Fibroblast of villous mesenchyme (primary cell): ENCODE results near the gene THOC2. TPM values are rescaled to one million over a fixed set of nuclear protein-coding genes. Genes with fewer than 3 reads are reported as not detected.
"Not testable (repeated sequence)": the region's sequence is repeated elsewhere in the genome, so short reads cannot be mapped to it uniquely, and the experiment has no call there.

Source experiments
- DNase-seq: peaks from one replicate; pipeline ENCODE4 v3.0.0-alpha.2; 2010; ENCODE audit warnings: low read depth
- H3K4me3 ChIP-seq: 2 replicates; pipeline ENCODE4 v1.5.1; 2011; ENCODE audit warnings: low read depth, mild to moderate bottlenecking, low read length
- CTCF ChIP-seq: IDR thresholded peaks from 2 replicates; pipeline ENCODE4 v1.5.1; 2012; ENCODE audit warnings: low read depth, mild to moderate bottlenecking, low read length; ENCODE audit not compliant: insufficient read depth
- total RNA-seq: library from RNA; depleted of rRNA; stranded (reverse); fragments of >200 nt; gene quantifications from 2 replicates; pipeline ENCODE4 v1.2.3, GENCODE V29; 2012

THOC2 gene
- total RNA-seq, 1 donor, result 101 TPM

- no peak for TF ChIP-seq CTCF
- no peak for DNase-seq
- no peak overlapping the region for H3K4me3 ChIP-seq
Measured at GRCh38 chrX:123588723-123589122, 144.1 kb downstream of the THOC2 start.

GRCh38 chrX:123581586-123581985 lies 151.3 kb downstream of the THOC2 start:
- TF ChIP-seq CTCF, result no peak
- no peak for DNase-seq
- no peak overlapping the region for H3K4me3 ChIP-seq

GRCh38 chrX:123580792-123581191 lies 152.1 kb downstream of the THOC2 start:
- no peak for TF ChIP-seq CTCF
- H3K4me3 ChIP-seq, result no peak overlapping the region
- DNase-seq, result no peak

- not testable (repeated sequence) for DNase-seq, H3K4me3 ChIP-seq
Measured at GRCh38 chrX:123574027-123574426, 158.8 kb downstream of the THOC2 start.

GRCh38 chrX:123570011-123570590 lies 162.8 kb downstream of the THOC2 start:
- TF ChIP-seq CTCF, result no peak
- H3K4me3 ChIP-seq, result no peak overlapping the region
- no peak for DNase-seq

- TF ChIP-seq CTCF, result no peak
Measured at GRCh38 chrX:123563167-123563566, 169.7 kb downstream of the THOC2 start.

GRCh38 chrX:123562342-123563146 lies 170.3 kb downstream of the THOC2 start:
- no peak for TF ChIP-seq CTCF
- no peak overlapping the region for H3K4me3 ChIP-seq
- no peak for DNase-seq

More at GRCh38 chrX:123563167-123563566, 169.7 kb downstream of the THOC2 start:
- no peak overlapping the region for H3K4me3 ChIP-seq
- no peak for DNase-seq
